Fibroblast of lung (primary cell): ENCODE measurements around the gene DENND11.

ENCODE experiments used
- EZH2 ChIP-seq: IDR thresholded peaks from 2 replicates; pipeline ENCODE4 v1.5.1; 2012; ENCODE audit warnings: low read length, control low read depth, mild to moderate bottlenecking; ENCODE audit errors: missing control alignments
- TF ChIP-seq, protein P1 (sequence below), 2 donors: IDR thresholded peaks in 1 of 2; conservative IDR thresholded peaks in 1 of 2; 1 replicate in 1 of 2; 2 replicates in 1 of 2; pipeline ENCODE4 v1.5.1; 2011 to 2012; ENCODE audit warnings: low read length in 2 of 2, control low read depth in 1 of 2, inconsistent platforms in 1 of 2, low read depth in 1 of 2, mild to moderate bottlenecking in 1 of 2

DNA sequence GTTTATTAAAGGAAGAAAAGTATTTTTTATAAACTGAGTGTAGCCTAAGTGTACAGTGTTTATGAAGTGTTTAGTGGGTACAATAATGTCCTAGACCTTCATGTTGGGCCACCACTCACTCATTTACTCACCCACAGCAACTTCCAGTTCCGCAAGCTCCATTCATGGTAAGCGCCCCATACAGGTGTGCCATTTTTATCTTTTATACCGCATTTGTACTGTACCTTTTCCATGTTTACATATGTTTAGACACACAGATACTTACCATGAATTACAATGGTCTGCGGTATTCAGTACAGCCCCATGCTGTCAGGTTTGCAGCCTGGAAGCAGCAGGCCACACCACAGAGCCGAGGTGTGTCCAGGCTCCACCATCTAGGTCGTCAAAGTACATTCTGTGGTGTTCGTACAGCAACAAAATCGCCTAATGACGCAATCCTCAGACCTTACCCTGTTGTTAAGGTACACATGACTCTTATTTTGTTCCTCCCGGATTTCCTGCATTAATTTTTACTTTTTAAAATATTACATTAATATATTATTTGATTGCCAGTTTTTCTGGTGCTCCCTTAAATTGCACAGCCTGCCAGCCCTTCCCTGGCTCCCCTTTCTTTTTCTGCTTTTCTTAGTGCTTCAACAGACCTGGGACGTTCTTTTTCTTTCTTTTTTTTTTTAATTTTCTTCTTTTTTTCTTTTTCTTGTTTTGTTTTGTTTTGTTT lies 35.3 kb upstream of the DENND11 start:
- TF ChIP-seq, protein P1, sequence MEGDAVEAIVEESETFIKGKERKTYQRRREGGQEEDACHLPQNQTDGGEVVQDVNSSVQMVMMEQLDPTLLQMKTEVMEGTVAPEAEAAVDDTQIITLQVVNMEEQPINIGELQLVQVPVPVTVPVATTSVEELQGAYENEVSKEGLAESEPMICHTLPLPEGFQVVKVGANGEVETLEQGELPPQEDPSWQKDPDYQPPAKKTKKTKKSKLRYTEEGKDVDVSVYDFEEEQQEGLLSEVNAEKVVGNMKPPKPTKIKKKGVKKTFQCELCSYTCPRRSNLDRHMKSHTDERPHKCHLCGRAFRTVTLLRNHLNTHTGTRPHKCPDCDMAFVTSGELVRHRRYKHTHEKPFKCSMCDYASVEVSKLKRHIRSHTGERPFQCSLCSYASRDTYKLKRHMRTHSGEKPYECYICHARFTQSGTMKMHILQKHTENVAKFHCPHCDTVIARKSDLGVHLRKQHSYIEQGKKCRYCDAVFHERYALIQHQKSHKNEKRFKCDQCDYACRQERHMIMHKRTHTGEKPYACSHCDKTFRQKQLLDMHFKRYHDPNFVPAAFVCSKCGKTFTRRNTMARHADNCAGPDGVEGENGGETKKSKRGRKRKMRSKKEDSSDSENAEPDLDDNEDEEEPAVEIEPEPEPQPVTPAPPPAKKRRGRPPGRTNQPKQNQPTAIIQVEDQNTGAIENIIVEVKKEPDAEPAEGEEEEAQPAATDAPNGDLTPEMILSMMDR (conservative IDR thresholded peaks at IDR 0.05 in 1 of 2, IDR thresholded peaks at IDR 0.05 in 1 of 2; ENCODE audit: low read depth in 1 of 2, low read length in 2 of 2), result no peak
- TF ChIP-seq EZH2, result no peak
